Esophagus (tissue), 2 donors: ENCODE measurements around the gene KDM4C. TPM values are rescaled to one million over a fixed set of nuclear protein-coding genes. Genes with fewer than 3 reads are reported as not detected.

Source experiments
- H3K27ac ChIP-seq, 2 donors: one replicate each; pipeline ENCODE4 v1.5.1; 2013; ENCODE audit warnings: low read depth in 2 of 2, mild to moderate bottlenecking in 2 of 2, inconsistent platforms in 1 of 2, low read length in 1 of 2, moderate library complexity in 1 of 2
- H3K27me3 ChIP-seq, 2 donors: one replicate each; pipeline ENCODE4 v1.6.1; 2013; ENCODE audit warnings: low read length in 2 of 2, control low read depth in 1 of 2, mild to moderate bottlenecking in 1 of 2; ENCODE audit not compliant: insufficient read depth in 2 of 2, control insufficient read depth in 1 of 2
- H3K36me3 ChIP-seq, 2 donors: one replicate each; pipeline ENCODE4 v1.6.1; 2013; ENCODE audit warnings: low read length in 1 of 2; ENCODE audit not compliant: control insufficient read depth in 2 of 2, insufficient read depth in 2 of 2
- H3K4me1 ChIP-seq, 2 donors: one replicate each; pipeline ENCODE4 v1.6.1; 2013; ENCODE audit warnings: low read length in 1 of 2; ENCODE audit not compliant: control insufficient read depth in 2 of 2, insufficient read depth in 2 of 2
- H3K4me3 ChIP-seq, 2 donors: one replicate each; pipeline ENCODE4 v1.5.1; 2013; ENCODE audit warnings: low read length in 2 of 2, mild to moderate bottlenecking in 2 of 2, low read depth in 1 of 2, moderate library complexity in 1 of 2
- H3K9me3 ChIP-seq, 2 donors: one replicate each; pipeline ENCODE4 v1.6.1; 2013; ENCODE audit warnings: mild to moderate bottlenecking in 2 of 2, low read depth in 1 of 2, low read length in 1 of 2, moderate library complexity in 1 of 2; ENCODE audit not compliant: control insufficient read depth in 2 of 2, insufficient read depth in 1 of 2
- WGBS, 2 donors: extraction: QIAGEN DNeasy Blood & Tissue Kit; methylation state at CpG; one replicate each; pipeline ENCODE4 v1.1.7; 2013; 5-methylcytosine and 5-hydroxymethylcytosine counted together
- polyA plus RNA-seq, 2 donors: library from polyadenylated mRNA; stranded (reverse); fragments of 200-250 nt; gene quantifications; one replicate each; pipeline ENCODE4 v1.2.3, GENCODE V29; 2013
- donor health status: healthy with polysubstance abuse.
- donor health status: Bipolar disorder and iron deficiency.

KDM4C gene
- polyA plus RNA-seq, 2 donors, result 5.9 to 8.0 TPM

DNA sequence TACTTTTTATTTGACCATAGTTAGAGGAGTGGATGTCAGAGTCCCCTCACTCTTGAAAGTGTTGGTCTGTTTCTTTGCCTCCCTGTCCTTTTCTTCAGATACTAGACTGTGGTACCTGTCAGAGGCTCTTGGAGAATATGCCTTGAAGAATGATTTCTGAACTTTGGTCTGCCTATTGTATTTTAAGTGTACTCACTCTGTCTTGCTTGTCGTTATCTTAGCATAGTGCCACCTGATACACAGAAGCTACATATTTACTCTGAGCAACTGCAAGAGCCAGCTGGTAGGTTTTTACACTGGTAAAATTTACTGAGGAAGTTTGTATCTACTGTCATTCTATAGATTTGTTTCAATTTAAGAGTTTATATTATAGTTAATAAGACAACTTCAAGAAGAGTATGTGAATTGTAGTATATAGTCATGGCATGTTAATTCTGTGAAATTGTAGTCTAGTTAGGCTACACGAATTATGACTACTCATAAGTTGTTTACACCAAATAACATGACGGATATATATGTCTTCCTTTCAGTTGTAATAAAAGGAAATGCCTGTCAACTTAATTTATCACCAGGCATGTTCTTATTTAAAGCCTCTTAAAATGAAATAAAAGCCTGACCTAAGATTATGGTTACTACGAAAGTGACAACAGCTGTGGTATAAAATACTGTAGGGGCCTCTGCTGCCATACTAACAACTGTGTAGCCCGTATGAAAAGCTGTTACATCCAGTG, 201.7 kb downstream of the KDM4C start:
- peaks cover 0 to 4% of the 10 kb centered on the region in 2 donors for H3K36me3 ChIP-seq
- 70 to 77% methylated on average over 5 of the region's 5 CpGs for WGBS, 2 donors
- no peak overlapping the region for H3K4me3 ChIP-seq
- no peaks in the 10 kb centered on the region for H3K4me1 ChIP-seq
- H3K9me3 ChIP-seq, result no peaks in the 10 kb centered on the region
- H3K27ac ChIP-seq, result no peak overlapping the region
- H3K27me3 ChIP-seq, result no peaks in the 10 kb centered on the region

DNA sequence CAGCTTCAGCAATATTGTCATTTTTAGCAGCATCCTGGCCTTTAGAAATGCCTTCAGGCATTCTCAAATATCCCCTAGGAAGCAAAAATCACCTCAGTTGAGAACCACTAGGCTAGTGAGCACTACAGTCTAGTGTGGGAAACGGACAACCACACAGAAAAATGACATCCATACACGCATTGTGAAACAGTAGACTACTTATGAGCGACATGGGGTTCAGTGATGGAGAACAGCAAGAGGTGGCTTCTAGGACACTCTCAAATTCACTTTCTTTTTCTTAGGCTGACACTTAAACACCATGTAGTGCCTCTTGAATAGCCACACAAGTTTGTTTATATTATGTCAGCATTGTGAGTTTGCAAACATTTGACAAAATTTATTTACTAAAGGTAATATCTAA, 203.0 kb downstream of the KDM4C start:
- Histone ChIP-seq H3K27ac (no peak overlapping the region), H3K9me3 (no peaks in the 10 kb centered on the region), H3K36me3 (peaks cover 0 to 4% of the 10 kb centered on the region in 2 donors), H3K4me3 (no peak overlapping the region), H3K27me3 (no peaks in the 10 kb centered on the region), H3K4me1 (no peaks in the 10 kb centered on the region)
- WGBS, 2 donors, result 93 to 98% methylated on average over 3 of the region's 3 CpGs

DNA sequence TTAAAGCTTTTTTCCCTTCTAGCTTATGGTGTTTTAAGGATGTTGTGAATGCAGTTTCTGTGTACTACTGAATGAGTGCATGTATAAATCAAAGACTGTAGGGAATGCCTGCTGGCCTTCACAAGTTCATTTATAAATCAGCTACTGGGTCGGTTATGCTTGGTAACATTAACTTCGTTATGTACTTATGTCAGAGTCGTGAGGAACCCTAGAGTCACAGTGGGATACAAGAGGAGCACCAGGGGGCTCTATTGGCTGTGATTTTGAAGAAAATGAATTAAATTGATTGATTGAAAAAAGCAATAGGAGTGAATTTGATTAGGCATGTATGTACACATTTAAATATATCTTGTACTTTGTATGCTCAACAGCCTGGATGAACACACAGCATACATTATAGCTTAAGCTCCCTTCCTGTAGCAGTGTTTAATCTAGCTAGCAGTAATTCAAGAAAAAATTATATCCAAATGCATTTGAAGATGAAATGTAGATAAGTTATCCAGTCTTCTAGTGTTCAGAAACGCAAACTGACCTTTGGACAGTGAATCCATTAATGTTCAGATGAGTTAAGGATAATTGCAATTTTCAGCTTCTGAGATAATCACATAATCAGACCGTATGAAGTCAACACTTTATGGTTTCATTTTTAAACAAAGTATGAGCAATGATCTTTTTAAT, 204.2 kb downstream of the KDM4C start:
- Histone ChIP-seq H3K36me3 (peaks cover 0 to 4% of the 10 kb centered on the region in 2 donors), H3K27ac (no peak overlapping the region), H3K4me3 (no peak overlapping the region), H3K4me1 (no peaks in the 10 kb centered on the region), H3K27me3 (no peaks in the 10 kb centered on the region), H3K9me3 (no peaks in the 10 kb centered on the region)
- 84 to 85% methylated on average over 5 of the region's 5 CpGs for WGBS, 2 donors

DNA sequence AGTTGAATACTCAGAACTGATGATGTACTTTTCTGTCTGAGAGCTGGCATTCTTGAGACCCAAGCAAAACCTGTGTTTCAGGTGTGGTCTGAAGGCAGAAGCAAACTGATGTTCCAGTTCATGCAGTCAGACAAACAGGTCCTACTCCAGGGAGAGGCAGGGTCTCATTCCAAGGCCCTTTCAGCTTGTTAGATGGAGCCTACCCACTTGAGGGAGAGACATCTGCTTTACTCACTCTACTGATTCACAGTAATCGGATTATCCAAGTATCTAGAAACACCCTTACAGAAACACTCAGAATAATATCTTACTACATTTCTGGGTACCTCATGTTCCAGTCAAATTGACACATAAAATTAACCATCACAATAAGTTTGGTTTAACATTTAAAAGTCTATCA, 207.8 kb downstream of the KDM4C start:
- Histone ChIP-seq H3K36me3 (peaks cover 0 to 3% of the 10 kb centered on the region in 2 donors), H3K9me3 (no peaks in the 10 kb centered on the region), H3K27ac (no peak overlapping the region), H3K4me1 (no peaks in the 10 kb centered on the region), H3K4me3 (no peak overlapping the region), H3K27me3 (no peaks in the 10 kb centered on the region)
- WGBS, 2 donors, result 96 to 97% methylated on average over 1 of the region's 1 CpG

DNA sequence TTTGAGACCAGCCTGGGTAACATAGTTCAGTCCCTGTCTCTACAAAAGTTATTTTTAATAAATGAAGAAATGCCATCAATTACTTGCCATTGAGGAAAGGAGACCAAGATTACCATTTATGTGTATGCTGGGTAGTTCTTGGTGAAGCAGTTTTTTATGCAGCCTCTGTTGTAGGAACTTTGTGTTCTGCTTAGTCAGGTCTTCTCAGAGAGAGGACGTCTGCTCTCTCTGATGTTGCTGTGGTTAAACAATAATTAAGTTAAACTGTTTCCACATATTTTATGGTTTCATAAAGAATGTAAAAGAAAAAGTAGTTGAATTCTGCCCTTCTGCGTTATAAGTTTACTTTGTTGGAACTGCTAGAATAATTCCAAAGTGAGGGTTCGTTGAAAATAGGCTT, 210.5 kb downstream of the KDM4C start:
- no peak overlapping the region for H3K27ac ChIP-seq
- no peaks in the 10 kb centered on the region for H3K9me3 ChIP-seq
- 63 to 66% methylated on average over 3 of the region's 3 CpGs for WGBS, 2 donors
- H3K4me3 ChIP-seq, result no peak overlapping the region
- H3K36me3 ChIP-seq, result no peaks in the 10 kb centered on the region
- H3K27me3 ChIP-seq, result no peaks in the 10 kb centered on the region
- H3K4me1 ChIP-seq, result no peaks in the 10 kb centered on the region

DNA sequence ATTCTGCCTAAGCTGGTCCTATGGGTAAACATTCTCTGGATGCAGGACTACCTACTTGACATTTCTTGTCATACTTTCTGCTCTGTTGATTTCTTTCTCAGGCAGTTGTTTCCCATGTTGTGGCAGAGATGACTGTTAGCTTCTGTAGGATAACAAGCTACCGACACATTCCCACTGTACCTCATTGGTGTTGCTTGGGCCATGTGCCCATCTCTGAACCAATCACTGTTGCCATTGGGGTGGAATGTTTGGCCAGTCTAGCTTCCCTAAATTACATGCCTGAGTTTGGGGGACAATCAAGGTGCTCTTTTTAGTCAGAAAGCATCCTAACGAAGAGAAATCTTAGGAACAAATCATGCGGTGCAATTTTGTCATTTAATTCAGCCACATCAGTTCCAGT, 212.0 kb downstream of the KDM4C start:
- H3K27me3 ChIP-seq, result no peaks in the 10 kb centered on the region
- 96 to 97% methylated on average over 3 of the region's 3 CpGs for WGBS, 2 donors
- H3K4me3 ChIP-seq, result no peak overlapping the region
- no peak overlapping the region for H3K27ac ChIP-seq
- no peaks in the 10 kb centered on the region for H3K4me1 ChIP-seq
- H3K36me3 ChIP-seq, result no peaks in the 10 kb centered on the region
- no peaks in the 10 kb centered on the region for H3K9me3 ChIP-seq

DNA sequence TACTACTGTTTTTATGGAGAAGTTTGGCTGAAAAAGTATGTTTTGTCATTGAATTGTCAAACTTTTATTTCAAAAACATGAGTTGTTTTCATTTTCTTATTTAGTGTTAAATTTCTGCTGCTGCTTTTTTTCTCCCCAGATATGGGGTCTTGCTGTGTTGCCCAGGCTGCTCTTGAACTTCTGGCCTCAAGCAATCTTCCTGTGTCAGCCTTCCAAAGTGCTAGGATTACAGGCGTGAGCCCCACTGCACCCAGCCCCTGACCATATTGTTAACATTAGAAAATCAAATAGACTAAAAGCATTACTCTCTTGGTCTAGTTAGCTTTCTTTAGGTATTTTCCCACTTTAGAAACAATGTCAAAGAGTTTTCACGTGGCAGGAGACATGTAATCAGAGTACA, 215.3 kb downstream of the KDM4C start:
- H3K4me1 ChIP-seq, result no peaks in the 10 kb centered on the region
- no peaks in the 10 kb centered on the region for H3K9me3 ChIP-seq
- no peak overlapping the region for H3K4me3 ChIP-seq
- no peaks in the 10 kb centered on the region for H3K27me3 ChIP-seq
- H3K36me3 ChIP-seq, result no peaks in the 10 kb centered on the region
- WGBS, 2 donors, result 76 to 77% methylated on average over 2 of the region's 2 CpGs
- H3K27ac ChIP-seq, result no peak overlapping the region

DNA sequence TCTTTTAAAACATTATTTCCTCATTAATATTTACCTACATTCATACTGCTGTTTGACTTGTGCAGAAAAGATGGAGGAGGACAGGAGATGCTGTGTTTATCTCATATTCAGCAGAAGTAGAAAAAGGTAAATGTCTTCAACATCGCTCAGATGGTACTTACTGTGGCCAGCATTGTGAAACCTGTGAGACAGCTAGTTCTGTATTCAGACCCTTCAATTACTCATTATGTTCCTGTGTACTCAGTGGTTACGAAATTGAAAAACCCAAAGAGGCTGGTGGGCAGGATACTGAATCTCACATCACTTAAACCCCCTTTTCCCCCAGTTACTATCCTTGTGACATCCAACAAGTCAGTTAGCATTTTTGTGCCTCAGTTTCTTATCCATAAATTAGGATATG, 216.0 kb downstream of the KDM4C start:
- H3K9me3 ChIP-seq, result no peaks in the 10 kb centered on the region
- H3K27ac ChIP-seq, result no peak overlapping the region
- peaks cover 0 to 5% of the 10 kb centered on the region in 2 donors for H3K36me3 ChIP-seq
- no peaks in the 10 kb centered on the region for H3K27me3 ChIP-seq
- H3K4me1 ChIP-seq, result no peaks in the 10 kb centered on the region
- H3K4me3 ChIP-seq, result no peak overlapping the region
- 87 to 88% methylated on average over 2 of the region's 2 CpGs for WGBS, 2 donors

DNA sequence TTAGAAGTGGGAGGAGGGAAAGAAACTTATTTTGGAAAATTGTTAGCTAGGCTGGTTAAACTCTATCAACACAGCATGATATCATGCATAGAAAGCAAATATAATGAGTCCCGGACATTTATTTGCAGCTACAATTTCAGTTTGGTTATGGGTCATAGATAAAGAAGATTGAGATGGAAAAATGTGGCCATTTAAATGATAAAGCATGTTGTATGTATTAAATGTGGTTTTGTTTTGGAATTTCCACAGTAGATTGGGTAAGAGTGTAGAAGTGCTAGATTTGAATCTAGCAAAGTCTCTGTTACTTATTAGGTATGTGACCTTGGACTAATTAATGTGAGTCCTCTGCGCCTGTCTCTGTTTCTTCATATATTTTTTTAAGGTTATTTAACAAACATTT, 217.4 kb downstream of the KDM4C start:
- Histone ChIP-seq H3K4me1 (no peaks in the 10 kb centered on the region), H3K4me3 (no peak overlapping the region), H3K27ac (no peak overlapping the region), H3K27me3 (no peaks in the 10 kb centered on the region), H3K9me3 (no peaks in the 10 kb centered on the region), H3K36me3 (peaks cover 0 to 5% of the 10 kb centered on the region in 2 donors)
- WGBS, 2 donors, result 73 to 88% methylated on average over 2 of the region's 2 CpGs

DNA sequence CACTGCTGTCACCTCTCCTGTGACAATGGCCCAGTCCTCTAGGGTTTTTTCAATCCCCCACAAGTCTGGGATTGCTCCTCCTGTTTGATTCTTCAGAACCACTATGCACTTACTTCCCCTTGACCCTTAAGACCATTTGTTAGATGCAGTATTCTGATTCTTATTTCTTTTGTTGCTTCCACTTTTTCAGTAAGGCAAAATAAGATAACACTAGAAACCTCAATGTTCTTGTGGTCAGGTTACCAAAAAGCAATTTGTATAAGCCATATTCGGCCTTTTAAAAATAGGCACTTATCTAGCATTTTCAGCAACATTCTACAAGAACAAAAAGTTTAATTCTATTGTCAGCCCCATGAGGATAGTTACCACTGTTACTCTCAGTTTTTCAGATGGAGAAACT, 220.0 kb downstream of the KDM4C start:
- H3K9me3 ChIP-seq, result no peaks in the 10 kb centered on the region
- no peak overlapping the region for H3K4me3 ChIP-seq
- no peaks in the 10 kb centered on the region for H3K27me3 ChIP-seq
- WGBS, 2 donors, result 90% methylated on average over 1 of the region's 1 CpG
- no peak overlapping the region for H3K27ac ChIP-seq
- H3K4me1 ChIP-seq, result no peaks in the 10 kb centered on the region
- H3K36me3 ChIP-seq, result peaks cover 0 to 5% of the 10 kb centered on the region in 2 donors
